Measurements from ENCODE around the gene FBXO33. TPM values are rescaled to one million over a fixed set of nuclear protein-coding genes. Genes with fewer than 3 reads are reported as not detected.

The FBXO33 gene
- total RNA-seq, 4 donors from 2014 or later, result 27.4 to 40.2 (median 33.5) TPM

GRCh38 chr14:39431416-39432178, 636 bp downstream of the FBXO33 start:
- no peaks in the 10 kb centered on the region for H3K36me3 ChIP-seq
- H3K27me3 ChIP-seq, result no peaks in the 10 kb centered on the region
- intact Hi-C loops (cut with DNase I), result no loop called here
- TF ChIP-seq CTCF (IDR thresholded peaks at IDR 0.05) (no peak), POLR2A (IDR thresholded peaks at IDR 0.05) (peak in 1 of 2 donors; percentile 84)
- peaks cover 29 to 33% of the 10 kb centered on the region in 2 donors for H3K4me1 ChIP-seq
- DNase-seq, result peak; percentile 56 to 67
- 0% methylated on average over 3 to 16 of the region's 81 CpGs for WGBS, 2 donors
- peak overlapping the region; percentile 85 to 92 (median 90) for H3K4me3 ChIP-seq (replicated peaks in 1 of 3)
- H3K27ac ChIP-seq, result peak overlapping the region; percentile 98 to 100 (median 98)
- no peaks in the 10 kb centered on the region for H3K9me3 ChIP-seq

GRCh38 chr14:39430762-39431415, 1.3 kb downstream of the FBXO33 start:
- peak overlapping the region; percentile 98 to 100 (median 98) for H3K27ac ChIP-seq
- H3K4me1 ChIP-seq, result peaks cover 29 to 37% of the 10 kb centered on the region in 2 donors
- no peaks in the 10 kb centered on the region for H3K9me3 ChIP-seq
- WGBS, 2 donors, result 5 to 10% methylated on average over 19 of the region's 19 CpGs
- intact Hi-C loops (cut with DNase I), result no loop called here
- no peak for DNase-seq
- no peaks in the 10 kb centered on the region for H3K36me3 ChIP-seq
- no peak for TF ChIP-seq POLR2A (IDR thresholded peaks at IDR 0.05)
- no peak for TF ChIP-seq CTCF (IDR thresholded peaks at IDR 0.05)
- H3K4me3 ChIP-seq (replicated peaks in 1 of 3), result peak overlapping the region; percentile 85 to 92 (median 90)
- no peaks in the 10 kb centered on the region for H3K27me3 ChIP-seq

- TF ChIP-seq CTCF (IDR thresholded peaks at IDR 0.05) (no peak), POLR2A (IDR thresholded peaks at IDR 0.05) (no peak)
- Histone ChIP-seq H3K9me3 (no peaks in the 10 kb centered on the region), H3K4me1 (peaks cover 29 to 35% of the 10 kb centered on the region in 2 donors), H3K4me3 (replicated peaks in 1 of 3) (no peak overlapping the region), H3K27me3 (no peaks in the 10 kb centered on the region), H3K36me3 (no peaks in the 10 kb centered on the region), H3K27ac (no peak overlapping the region)
- intact Hi-C loops (cut with DNase I), result loop anchor here (10.0 kb wide), 1 partner anchor 253 kb away; the partner anchor contains the start of genes PNN and TRAPPC6B
- 91 to 96% methylated on average over 8 of the region's 8 CpGs for whole genome bisulfite sequencing, 2 donors
- DNase-seq, result no peak
These were observed 4.1 kb downstream of the FBXO33 start for GRCh38 chr14:39428118-39428517.

- DNase-seq, result no peak
- 48 to 49% methylated on average over 7 of the region's 7 CpGs for WGBS, 2 donors
- Histone ChIP-seq H3K9me3 (no peaks in the 10 kb centered on the region), H3K27me3 (no peaks in the 10 kb centered on the region), H3K27ac (no peak overlapping the region), H3K36me3 (no peaks in the 10 kb centered on the region), H3K4me3 (replicated peaks in 1 of 3) (no peak overlapping the region), H3K4me1 (peaks cover 29 to 42% of the 10 kb centered on the region in 2 donors)
- intact Hi-C loops (cut with DNase I), result loop anchor here (10.0 kb wide), 1 partner anchor 252 kb away; the partner anchor contains the start of genes PNN and TRAPPC6B
- TF ChIP-seq CTCF (IDR thresholded peaks at IDR 0.05) (peak in 4 of 6 experiments; percentile 9 to 45 (median 34)), POLR2A (IDR thresholded peaks at IDR 0.05) (no peak)
These were observed 5.6 kb downstream of the FBXO33 start for GRCh38 chr14:39426605-39427004.

All from thyroid gland (tissue), 4 donors.